GM21528 (cell line): Measurements from ENCODE around the gene GRHL3.

Experiments used
- ATAC-seq: cut with Tn5 transposase; IDR thresholded peaks from one replicate; pipeline ENCODE4 v1.9.1; 2021; ENCODE audit warnings: mild to moderate bottlenecking, moderate library complexity; ENCODE audit not compliant: unreplicated experiment, low FRiP score

The GRHL3 gene

DNA sequence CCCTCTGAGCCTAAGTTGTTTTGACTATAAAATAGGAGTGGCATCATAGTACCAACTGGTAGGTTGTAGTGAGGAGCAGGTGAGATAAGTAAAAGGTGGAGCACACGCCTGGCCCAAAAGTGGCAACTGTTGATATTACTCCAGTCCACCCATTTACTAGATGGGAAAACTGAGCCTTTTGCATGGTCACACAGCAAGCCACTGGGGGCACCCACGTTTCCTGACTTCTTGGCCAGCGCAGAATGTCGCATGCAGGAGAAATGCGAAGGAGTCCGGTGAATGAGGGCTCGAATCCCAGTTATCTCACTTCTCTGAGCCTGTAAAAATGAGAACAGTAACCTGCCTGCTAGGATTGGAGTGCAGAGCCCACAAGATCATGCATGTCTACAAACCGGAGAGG, 20.8 kb downstream of the GRHL3 start:
- ATAC-seq, result no peak

- ATAC-seq, result no peak
Observed at GRCh38 chr1:24340770-24341169, 21.6 kb downstream of the GRHL3 start.

DNA sequence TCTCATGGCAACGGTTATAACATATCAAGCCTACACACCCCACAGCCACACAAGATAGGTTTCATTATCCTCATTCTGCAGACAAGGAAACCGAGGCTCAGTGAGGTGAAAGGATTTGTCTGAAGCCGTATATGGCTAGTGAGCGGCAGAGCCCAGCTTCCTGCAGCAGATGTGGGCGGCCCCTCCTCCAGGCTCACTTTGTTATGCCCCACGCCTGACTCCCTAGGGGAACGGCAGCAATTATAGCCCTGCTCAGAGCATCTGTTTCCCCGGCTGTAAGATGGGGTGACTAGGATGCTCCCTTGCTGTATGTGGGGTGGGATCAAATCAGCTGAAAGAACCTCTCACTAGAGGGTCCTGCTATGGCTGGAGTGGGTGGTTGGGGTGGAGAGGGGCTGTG, 22.1 kb downstream of the GRHL3 start:
- no peak for ATAC-seq

- no peak for ATAC-seq
Observed at GRCh38 chr1:24343412-24344089, 24.4 kb downstream of the GRHL3 start.

DNA sequence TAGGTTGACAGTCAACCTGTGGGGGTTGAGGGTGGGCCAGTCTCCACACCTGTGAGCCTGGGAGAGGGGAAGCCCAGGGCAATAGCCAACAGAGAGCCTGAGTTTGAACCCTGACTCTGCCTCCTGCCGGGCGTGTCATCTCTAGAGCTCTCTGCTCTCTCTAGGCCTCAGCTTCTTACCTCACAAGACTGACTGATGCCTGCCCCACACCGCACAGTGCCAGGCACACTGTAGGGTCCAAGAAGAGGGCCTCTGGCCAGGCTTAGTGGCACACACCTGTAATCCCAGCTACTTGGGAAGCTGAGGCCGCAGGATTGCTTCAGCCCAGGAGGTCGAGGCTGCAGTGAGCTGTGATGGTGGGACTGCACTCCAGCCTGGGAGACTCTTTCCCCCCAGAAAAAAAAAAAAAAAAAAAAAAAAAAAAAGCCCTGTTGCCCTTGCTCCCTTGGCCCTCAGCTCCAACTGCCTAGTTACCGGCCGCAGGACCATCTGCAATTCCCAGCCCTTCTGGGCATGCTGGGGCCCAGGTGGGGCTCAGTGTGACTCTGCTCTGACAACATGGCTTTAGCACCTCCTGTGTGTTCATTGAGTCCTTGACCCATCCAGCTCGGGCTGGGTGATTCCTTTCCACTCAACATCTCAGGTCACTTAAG, 25.1 kb downstream of the GRHL3 start:
- ATAC-seq, result no peak

DNA sequence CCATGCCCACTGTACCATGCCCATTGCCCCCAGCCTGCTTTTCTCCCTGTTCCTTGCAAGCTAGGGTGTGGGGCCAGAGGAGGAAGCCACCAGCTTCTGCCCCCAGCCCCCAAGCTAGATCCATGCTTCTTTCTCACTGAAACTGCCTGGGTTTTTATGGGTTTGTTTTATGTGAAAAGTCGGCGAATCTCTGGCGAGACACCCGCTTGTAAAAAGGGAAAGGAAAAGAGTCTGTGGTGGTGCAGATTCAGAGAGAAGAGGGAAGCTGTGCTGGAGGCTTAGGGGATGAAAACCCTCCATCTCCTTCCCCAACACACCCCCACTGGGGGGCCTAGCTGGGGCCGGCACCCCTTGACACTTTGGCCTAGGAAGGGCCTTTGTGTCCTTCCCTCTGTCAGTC, 26.2 kb downstream of the GRHL3 start:
- ATAC-seq, result no peak

GRCh38 chr1:24347159-24347934, 28.2 kb downstream of the GRHL3 start:
- no peak for ATAC-seq

DNA sequence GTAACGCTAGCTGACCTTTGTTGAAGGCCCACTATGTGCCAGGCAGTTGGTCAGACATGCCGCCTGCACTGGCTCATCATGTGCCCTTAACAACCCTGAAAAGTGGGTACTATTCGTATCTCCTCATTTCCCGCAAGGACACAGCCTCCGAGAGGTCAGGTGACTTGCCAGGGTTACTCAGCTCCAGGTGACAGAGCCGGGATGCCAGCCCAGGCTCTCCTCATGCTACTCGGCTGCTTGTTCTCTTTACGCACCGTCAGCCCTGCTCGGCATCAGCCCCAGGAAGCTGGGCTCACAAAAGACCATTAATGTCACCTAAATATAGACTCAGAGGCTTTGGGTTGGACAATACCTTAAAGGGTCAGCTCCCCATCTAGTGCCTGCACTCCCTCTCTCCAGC, 29.0 kb downstream of the GRHL3 start:
- ATAC-seq, result no peak

DNA sequence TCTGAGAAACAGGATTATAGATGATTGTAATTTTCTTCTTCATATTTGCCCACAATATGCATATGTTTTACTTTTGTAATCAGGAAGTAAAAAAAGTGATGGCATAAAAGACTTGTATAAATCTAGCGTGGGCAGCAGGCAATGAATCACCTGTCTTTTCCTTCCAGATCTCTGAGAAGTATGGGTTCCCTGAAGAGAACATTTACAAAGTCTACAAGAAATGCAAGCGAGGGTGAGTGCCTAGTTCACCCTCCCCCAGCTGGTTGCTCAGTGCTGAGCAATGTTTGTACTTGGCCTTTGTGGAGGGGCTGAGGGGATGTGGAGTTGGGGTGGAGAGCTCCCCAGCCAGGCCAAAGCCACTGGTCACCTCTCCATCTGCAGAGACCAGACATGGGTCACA, 30.7 kb downstream of the GRHL3 start:
- no peak for ATAC-seq

- no peak for ATAC-seq
Observed at GRCh38 chr1:24351247-24351646, 32.1 kb downstream of the GRHL3 start.

DNA sequence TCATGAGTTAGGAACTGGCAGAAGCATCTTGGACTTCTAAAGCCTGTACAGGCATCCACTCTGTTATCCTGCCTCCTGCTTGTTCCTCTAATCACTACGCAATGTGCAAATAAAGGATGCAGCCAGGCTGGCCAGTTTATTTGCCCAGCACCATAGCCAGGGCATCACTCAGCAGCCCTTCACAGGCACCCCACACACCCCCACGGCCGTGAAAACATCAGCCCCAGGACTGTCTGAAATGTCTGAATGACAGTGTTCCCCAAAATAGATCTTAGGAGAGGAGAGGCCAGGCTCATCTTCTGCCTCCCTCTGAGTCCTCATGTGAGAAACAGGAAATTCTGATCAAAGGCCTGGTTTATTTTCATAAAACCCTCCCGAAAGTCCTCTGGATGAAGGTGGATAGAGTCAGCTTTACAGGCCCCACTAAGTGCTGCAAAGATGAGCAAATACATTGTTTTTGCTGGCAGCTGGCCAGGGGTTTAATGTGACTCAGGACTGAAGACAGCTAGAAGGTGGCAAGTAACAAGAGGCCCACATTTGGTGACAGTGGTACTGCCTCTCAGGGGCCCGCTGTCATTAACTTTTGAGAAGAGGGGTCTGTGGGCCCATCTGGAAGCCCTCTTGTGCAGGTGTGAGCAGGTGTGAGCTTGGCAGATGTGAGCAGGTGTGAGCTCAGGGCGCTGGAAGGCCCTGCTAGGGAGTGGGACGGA, 32.9 kb downstream of the GRHL3 start:
- ATAC-seq, result no peak

GRCh38 chr1:24353292-24353891, 34.2 kb downstream of the GRHL3 start:
- ATAC-seq, result no peak

DNA sequence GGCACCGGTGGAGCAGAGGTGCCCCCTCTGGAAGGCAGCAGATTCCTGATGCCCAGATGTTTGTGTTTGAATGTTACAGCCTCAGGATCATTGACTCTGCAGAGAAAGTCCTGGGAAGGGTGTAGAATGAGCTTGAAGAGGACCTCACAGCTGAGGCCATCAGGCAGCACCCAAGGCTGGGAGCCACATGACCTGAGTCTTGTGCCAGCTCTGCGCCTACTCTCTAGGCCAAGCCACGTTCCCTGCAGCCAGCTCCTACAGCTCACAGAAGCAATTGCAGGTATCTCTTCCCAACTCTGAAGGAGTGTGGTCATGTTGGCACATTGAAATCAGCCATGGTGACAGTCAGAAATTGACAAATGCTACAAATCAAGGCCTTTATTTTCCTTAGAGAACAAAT, 36.3 kb downstream of the GRHL3 start:
- no peak for ATAC-seq

- ATAC-seq, result no peak
Observed at GRCh38 chr1:24357038-24357437, 37.9 kb downstream of the GRHL3 start.

DNA sequence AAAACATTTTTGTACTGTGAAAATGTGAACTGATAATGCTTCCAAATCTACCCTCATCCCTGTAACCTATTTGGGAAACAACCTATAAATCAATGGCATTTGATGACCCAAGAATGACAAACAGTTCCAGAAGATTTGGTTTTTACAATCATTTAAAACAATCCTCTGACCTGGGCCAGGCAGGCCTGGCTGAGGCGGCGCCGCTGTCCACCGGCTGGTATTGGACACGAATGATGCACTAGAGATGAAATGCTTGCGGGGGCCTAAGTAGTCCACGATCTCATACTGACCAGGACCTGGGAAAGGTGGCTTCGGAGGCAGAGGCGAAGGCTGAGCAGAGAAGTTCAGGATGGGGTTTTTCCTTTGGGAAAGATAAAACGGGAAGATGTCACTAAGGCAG, 41.5 kb downstream of the GRHL3 start:
- ATAC-seq, result no peak

GRCh38 chr1:24361811-24362210, 42.7 kb downstream of the GRHL3 start:
- no peak for ATAC-seq

GRCh38 chr1:24362396-24362795, 43.2 kb downstream of the GRHL3 start:
- ATAC-seq, result no peak

DNA sequence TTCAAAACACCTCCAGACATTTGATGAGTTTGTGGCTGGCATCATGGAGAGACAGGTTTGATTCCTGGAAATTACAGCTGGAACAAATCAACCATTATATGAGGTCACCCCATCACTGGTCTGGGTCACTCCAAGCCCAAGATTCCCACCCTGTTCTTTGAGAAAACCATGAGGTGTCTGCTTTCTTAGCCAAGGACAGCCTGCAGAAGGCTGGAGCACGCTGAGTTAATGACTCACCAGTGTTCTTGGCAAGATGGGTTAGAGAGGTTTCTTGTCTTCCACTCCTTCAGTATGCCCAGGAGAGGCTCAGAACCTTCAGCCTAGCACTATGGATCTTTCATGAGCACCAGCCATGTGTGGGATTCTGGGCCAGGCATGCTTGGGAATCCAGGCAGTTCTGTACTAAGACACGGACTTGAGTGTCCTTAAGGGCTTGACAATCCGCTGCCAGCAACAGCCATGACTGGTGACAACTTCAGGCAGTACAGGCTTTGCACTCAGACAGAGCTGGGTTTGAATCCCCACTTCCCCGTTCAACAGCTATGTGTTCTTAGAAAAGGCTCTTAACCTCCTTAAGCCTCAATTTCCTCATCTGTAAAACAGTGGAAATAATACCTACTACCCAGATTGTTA, 43.9 kb downstream of the GRHL3 start:
- ATAC-seq, result no peak

GRCh38 chr1:24363994-24364393, 44.8 kb downstream of the GRHL3 start:
- no peak for ATAC-seq

DNA sequence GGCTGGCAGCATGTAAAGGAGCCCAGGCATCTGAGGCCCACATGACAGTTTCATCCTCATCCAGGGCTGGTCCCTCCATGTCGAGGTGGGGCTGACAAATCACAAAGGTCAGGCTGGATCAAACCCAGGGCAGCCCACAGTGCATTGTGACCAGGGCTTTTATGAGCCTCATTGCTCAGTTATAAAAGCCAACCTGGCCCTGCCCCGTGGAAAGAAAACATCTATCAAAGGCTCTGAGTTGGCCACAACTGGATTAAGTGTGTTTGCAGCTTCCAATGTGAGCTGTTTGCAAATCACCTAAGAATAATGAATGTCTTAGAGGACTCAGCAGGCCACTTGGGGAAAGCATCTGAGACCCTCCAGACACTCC, 45.4 kb downstream of the GRHL3 start:
- ATAC-seq, result no peak
